Lower leg skin (tissue), 4 donors: ENCODE measurements around the gene MASTL. TPM values are rescaled to one million over a fixed set of nuclear protein-coding genes. Genes with fewer than 3 reads are reported as not detected.
"Not testable (repeated sequence)": the region's sequence is repeated elsewhere in the genome, so short reads cannot be mapped to it uniquely, and the experiment has no call there.

Experiments used
- DNase-seq, 2 donors: peaks; one replicate each; pipeline ENCODE4 v3.0.0-alpha.2; 2019; ENCODE audit warnings: low spot score in 2 of 2
- H3K4me3 ChIP-seq: fragments of 200-600 bp; sonication (generic); 2 replicates; pipeline ENCODE4 v1.5.1; 2017; ENCODE audit warnings: mild to moderate bottlenecking, low read depth; ENCODE audit not compliant: poor library complexity, severe bottlenecking
- POLR2A ChIP-seq, 2 donors: fragments of 450-650 bp; IDR thresholded peaks; one replicate each; pipeline ENCODE4 v1.6.1; 2016 to 2017; ENCODE audit warnings: antibody characterized with exemption in 2 of 2, mild to moderate bottlenecking in 1 of 2, moderate library complexity in 1 of 2
- WGBS, 2 donors: methylation state at CpG; one replicate each; pipeline ENCODE4 v1.1.5; 2018; 5-methylcytosine and 5-hydroxymethylcytosine counted together
- intact Hi-C: fragments of 100-400 bp; cut with DNase I; formaldehyde crosslinking; loops from one replicate; pipeline ENCODE4 v1.15.0; 2023; ENCODE audit warnings: low total_unique reads
- total RNA-seq, 4 donors: library from RNA; depleted of rRNA; stranded (reverse); fragments of >200 nt; gene quantifications; one replicate each; pipeline ENCODE4 v1.1.0, GENCODE V29; 2016
- TF ChIP-seq, protein P1 (sequence below), 3 donors: fragments of 450-650 bp; IDR thresholded peaks; one replicate each; pipeline ENCODE4 v1.5.1; 2016; ENCODE audit warnings: antibody characterized with exemption in 3 of 3, mild to moderate bottlenecking in 3 of 3, moderate library complexity in 2 of 3

Gene MASTL
- total RNA-seq, 4 donors from 2014 or later: 6.2 to 13.9 (median 9.3) TPM

GRCh38 chr10:27147701-27148100 is 7.5 kb upstream of the MASTL start:
- no peak for DNase-seq
- 66 to 74% methylated on average over 5 of the region's 5 CpGs for WGBS, 2 donors
- no peak for TF ChIP-seq POLR2A (IDR thresholded peaks at IDR 0.05)
- TF ChIP-seq, protein P1, sequence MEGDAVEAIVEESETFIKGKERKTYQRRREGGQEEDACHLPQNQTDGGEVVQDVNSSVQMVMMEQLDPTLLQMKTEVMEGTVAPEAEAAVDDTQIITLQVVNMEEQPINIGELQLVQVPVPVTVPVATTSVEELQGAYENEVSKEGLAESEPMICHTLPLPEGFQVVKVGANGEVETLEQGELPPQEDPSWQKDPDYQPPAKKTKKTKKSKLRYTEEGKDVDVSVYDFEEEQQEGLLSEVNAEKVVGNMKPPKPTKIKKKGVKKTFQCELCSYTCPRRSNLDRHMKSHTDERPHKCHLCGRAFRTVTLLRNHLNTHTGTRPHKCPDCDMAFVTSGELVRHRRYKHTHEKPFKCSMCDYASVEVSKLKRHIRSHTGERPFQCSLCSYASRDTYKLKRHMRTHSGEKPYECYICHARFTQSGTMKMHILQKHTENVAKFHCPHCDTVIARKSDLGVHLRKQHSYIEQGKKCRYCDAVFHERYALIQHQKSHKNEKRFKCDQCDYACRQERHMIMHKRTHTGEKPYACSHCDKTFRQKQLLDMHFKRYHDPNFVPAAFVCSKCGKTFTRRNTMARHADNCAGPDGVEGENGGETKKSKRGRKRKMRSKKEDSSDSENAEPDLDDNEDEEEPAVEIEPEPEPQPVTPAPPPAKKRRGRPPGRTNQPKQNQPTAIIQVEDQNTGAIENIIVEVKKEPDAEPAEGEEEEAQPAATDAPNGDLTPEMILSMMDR (IDR thresholded peaks at IDR 0.05): no peak
- H3K4me3 ChIP-seq: no peak overlapping the region
- intact Hi-C loops: no loop called here

GRCh38 chr10:27150261-27150660 is 4.9 kb upstream of the MASTL start:
- WGBS, 2 donors: 89 to 94% methylated on average over 1 of the region's 1 CpG
- TF ChIP-seq, protein P1 (IDR thresholded peaks at IDR 0.05): no peak
- intact Hi-C loops: no loop called here
- no peak overlapping the region for H3K4me3 ChIP-seq
- DNase-seq: no peak

DNA sequence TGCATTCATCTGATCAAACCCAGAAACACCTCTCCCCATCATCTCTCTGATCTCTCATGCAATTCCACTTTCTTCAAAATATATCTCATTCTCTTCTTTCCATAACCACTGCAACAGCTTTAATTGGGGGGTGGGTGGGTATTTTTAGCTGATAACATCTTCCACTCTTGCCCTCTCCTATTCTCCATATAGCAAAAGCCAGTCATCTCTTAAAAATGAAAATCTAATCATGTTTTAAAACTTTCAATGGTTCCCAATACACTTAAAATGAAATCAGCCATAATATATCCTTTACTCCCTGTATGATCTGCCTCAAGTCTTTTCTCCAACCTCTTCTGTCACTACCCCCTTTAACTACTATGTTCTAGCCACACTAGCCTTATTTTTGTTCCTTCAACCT is 2.5 kb upstream of the MASTL start:
- no peak for TF ChIP-seq POLR2A (IDR thresholded peaks at IDR 0.05)
- TF ChIP-seq, protein P1 (IDR thresholded peaks at IDR 0.05): no peak
- H3K4me3 ChIP-seq: no peak overlapping the region
- DNase-seq: no peak
- intact Hi-C loops: no loop called here

GRCh38 chr10:27153329-27153728 is 1.8 kb upstream of the MASTL start:
- H3K4me3 ChIP-seq: peak overlapping the region; percentile 91
- TF ChIP-seq, protein P1 (IDR thresholded peaks at IDR 0.05): no peak
- TF ChIP-seq POLR2A (IDR thresholded peaks at IDR 0.05): no peak
- intact Hi-C loops: no loop called here
- no peak for DNase-seq
- 3 to 5% methylated on average over 6 of the region's 6 CpGs for WGBS, 2 donors

GRCh38 chr10:27153845-27154193 is 1.3 kb upstream of the MASTL start:
- intact Hi-C loops: no loop called here

DNA sequence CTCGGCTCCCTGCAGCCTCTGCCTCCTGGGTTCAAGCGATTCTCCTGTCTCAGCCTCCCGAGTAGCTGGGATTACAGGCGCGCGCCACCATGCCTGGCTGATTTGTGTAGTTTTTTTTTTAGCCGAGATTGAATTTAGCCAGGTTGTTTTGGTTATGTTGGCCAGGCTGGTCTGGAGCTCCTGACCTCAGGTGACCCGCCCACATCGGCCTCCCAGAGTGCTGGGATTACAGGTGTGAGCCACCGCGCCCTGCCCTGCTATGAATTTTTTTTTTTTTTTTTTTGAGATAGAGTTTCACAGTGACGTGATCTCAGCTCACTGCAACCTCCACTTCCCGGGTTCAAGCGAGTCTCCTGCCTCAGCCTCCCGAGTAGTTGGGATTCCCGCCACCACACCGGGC is 1.4 kb downstream of the MASTL start:
- H3K4me3 ChIP-seq, intact Hi-C loops, DNase-seq: not testable (repeated sequence)
- WGBS, 2 donors: 84 to 89% methylated on average over 17 of the region's 17 CpGs

More at GRCh38 chr10:27153845-27154193, 1.3 kb upstream of the MASTL start:
- no peak for DNase-seq
- 0% methylated on average over 18 of the region's 18 CpGs for WGBS, 2 donors
- TF ChIP-seq, protein P1 (IDR thresholded peaks at IDR 0.05): no peak
- no peak for TF ChIP-seq POLR2A (IDR thresholded peaks at IDR 0.05)
- peak overlapping the region; percentile 91 for H3K4me3 ChIP-seq
